Ishikawa (cell line): ENCODE results near the gene MRPS18B.

ENCODE experiments used
- EP300 ChIP-seq: IDR thresholded peaks from 2 replicates; pipeline ENCODE4 v1.6.1; 2012; ENCODE audit warnings: borderline replicate concordance
- TF ChIP-seq, protein P1 (sequence below): IDR thresholded peaks from 2 replicates; pipeline ENCODE4 v1.6.1; 2012

DNA sequence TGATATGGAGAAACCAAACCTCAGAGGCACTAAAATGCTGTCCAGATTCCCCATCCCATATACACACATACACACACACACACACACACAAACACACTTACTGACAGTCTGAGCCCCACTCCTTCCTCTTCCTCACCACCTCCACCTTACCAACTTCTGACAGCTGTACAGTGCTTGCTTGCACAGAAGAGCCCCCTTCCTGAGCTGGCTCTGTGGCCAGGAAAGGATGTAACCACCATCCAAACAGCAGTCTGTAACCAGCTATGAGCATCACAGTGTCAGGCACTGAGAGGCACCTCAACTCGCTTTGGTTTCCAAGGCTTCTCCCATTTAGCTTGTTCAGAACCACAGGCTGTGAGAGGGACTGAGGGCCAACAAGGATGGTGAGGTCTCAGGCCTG, 23.4 kb downstream of the MRPS18B start:
- TF ChIP-seq, protein P1, sequence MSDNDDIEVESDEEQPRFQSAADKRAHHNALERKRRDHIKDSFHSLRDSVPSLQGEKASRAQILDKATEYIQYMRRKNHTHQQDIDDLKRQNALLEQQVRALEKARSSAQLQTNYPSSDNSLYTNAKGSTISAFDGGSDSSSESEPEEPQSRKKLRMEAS = no peak
- no peak for TF ChIP-seq EP300
